B cell (primary cell): Measurements from ENCODE around the gene CHD9. TPM values are rescaled to one million over a fixed set of nuclear protein-coding genes. Genes with fewer than 3 reads are reported as not detected.
A peak's percentile ranks its signal among the peaks of the same experiment; 100 is the strongest.

Experiments used
- ATAC-seq: fragments of 200-7000 bp; cut with Tn5 transposase; one replicate; pipeline ENCODE4 v1.10.0; 2021; ENCODE audit warnings: low read depth, mild to moderate bottlenecking, moderate number of reproducible peaks, moderate library complexity
- CTCF ChIA-PET: fragments of 350-600 bp; sonication (Branson Sonifier 250); formaldehyde crosslinking; loops from one replicate; lab custom pipeline; 2021; ENCODE audit warnings: antibody characterized with exemption, inconsistent platforms; lab: Charles Lee
- POLR2A ChIA-PET: fragments of 350-600 bp; sonication (Branson Sonifier 250); formaldehyde crosslinking; loops from one replicate; lab custom pipeline; 2021; ENCODE audit warnings: antibody characterized with exemption; lab: Charles Lee
- DNase-seq: peaks from one replicate; pipeline ENCODE4 v3.0.0; 2013
- H2AFZ ChIP-seq: 2 replicates; pipeline ENCODE4 v1.6.1; 2012; ENCODE audit warnings: mild to moderate bottlenecking, low read depth, low read length; ENCODE audit not compliant: insufficient read depth, poor library complexity, severe bottlenecking
- H3K27ac ChIP-seq, 2 donors: 1 replicate in 1 of 2; 2 replicates in 1 of 2; pipeline ENCODE4 v1.5.1; 2012 to 2013; ENCODE audit warnings: low read length in 2 of 2, mild to moderate bottlenecking in 2 of 2, moderate library complexity in 1 of 2
- H3K27me3 ChIP-seq, 4 experiments: fragments of 200-600 bp in 1 of 4; sonication (generic) in 1 of 4; replicated peaks in 1 of 4; 1 replicate in 2 of 4; 2 replicates in 2 of 4; pipeline versions ENCODE4 v1.6.1 to v1.7.0; 2013 to 2016; ENCODE audit warnings: low read length in 3 of 4, mild to moderate bottlenecking in 2 of 4, mixed read lengths in 1 of 4, moderate library complexity in 1 of 4; ENCODE audit not compliant: insufficient read depth in 4 of 4, control insufficient read depth in 3 of 4; ENCODE audit errors: control extremely low read depth in 1 of 4
- H3K36me3 ChIP-seq, 2 experiments: replicated peaks in 1 of 2; 1 replicate in 1 of 2; 2 replicates in 1 of 2; pipeline versions ENCODE4 v1.6.1 to v1.7.1; 2013; ENCODE audit warnings: low read length in 1 of 2; ENCODE audit not compliant: insufficient read depth in 2 of 2, control insufficient read depth in 1 of 2; ENCODE audit errors: control extremely low read depth in 1 of 2, extremely low read depth in 1 of 2
- H3K4me1 ChIP-seq, 2 donors: fragments of 200-600 bp in 1 of 2; sonication (generic) in 1 of 2; 1 replicate in 1 of 2; 2 replicates in 1 of 2; pipeline versions ENCODE4 v1.5.1 to v1.6.1; 2013 to 2017; ENCODE audit warnings: low read length in 2 of 2; ENCODE audit not compliant: control insufficient read depth in 2 of 2, insufficient read depth in 2 of 2
- H3K4me2 ChIP-seq: replicated peaks from 2 replicates; pipeline ENCODE3; 2012; ENCODE audit warnings: mild to moderate bottlenecking, low read depth, low read length; ENCODE audit not compliant: poor library complexity, severe bottlenecking
- H3K4me3 ChIP-seq, 5 experiments: fragments of 200-600 bp in 1 of 5; sonication (generic) in 1 of 5; 1 replicate in 3 of 5; 2 replicates in 2 of 5; pipeline versions ENCODE4 v1.5.1 to v1.7.0; 2011 to 2016; ENCODE audit warnings: low read length in 4 of 5, mild to moderate bottlenecking in 4 of 5, low read depth in 2 of 5, control low read depth in 1 of 5, moderate library complexity in 1 of 5; ENCODE audit not compliant: insufficient read depth in 1 of 5; ENCODE audit errors: control extremely low read depth in 1 of 5, extremely low read depth in 1 of 5
- H3K79me2 ChIP-seq: fragments of 200-600 bp; sonication (generic); one replicate; pipeline ENCODE4 v1.6.0; 2016; ENCODE audit warnings: low read length; ENCODE audit not compliant: control insufficient read depth, insufficient read depth
- H3K9ac ChIP-seq: fragments of 200-600 bp; sonication (generic); 2 replicates; pipeline ENCODE4 v1.6.1; 2017; ENCODE audit warnings: mild to moderate bottlenecking, low read length, moderate library complexity
- H3K9me3 ChIP-seq, 3 donors: one replicate each; pipeline versions ENCODE4 v1.6.1 to v1.7.1; 2013; ENCODE audit warnings: low read length in 2 of 3; ENCODE audit not compliant: control insufficient read depth in 2 of 3, insufficient read depth in 1 of 3; ENCODE audit errors: control extremely low read depth in 1 of 3
- H4K20me1 ChIP-seq: 2 replicates; pipeline ENCODE4 v1.6.0; 2012; ENCODE audit warnings: mild to moderate bottlenecking, low read length; ENCODE audit not compliant: insufficient read depth, control insufficient read depth, poor library complexity, severe bottlenecking
- H3K27ac Mint-ChIP-seq: one replicate; pipeline ENCODE4 v1.8.0; 2021; ENCODE audit warnings: mixed read lengths
- H3K27me3 Mint-ChIP-seq: one replicate; pipeline ENCODE4 v1.8.0; 2021; ENCODE audit warnings: mixed read lengths
- H3K4me1 Mint-ChIP-seq: one replicate; pipeline ENCODE4 v1.8.0; 2021; ENCODE audit warnings: mixed read lengths
- H3K4me3 Mint-ChIP-seq: one replicate; pipeline ENCODE4 v1.8.0; 2021; ENCODE audit warnings: mixed read lengths
- H3K9me3 Mint-ChIP-seq: one replicate; pipeline ENCODE4 v1.8.0; 2022; ENCODE audit warnings: mixed read lengths; ENCODE audit not compliant: insufficient read depth
- CTCF ChIP-seq: fragments of 200-600 bp; IDR thresholded peaks from one replicate; pipeline ENCODE4 v1.8.0; 2022; ENCODE audit warnings: antibody characterized with exemption, mild to moderate bottlenecking
- EZH2 ChIP-seq: IDR thresholded peaks from 2 replicates; pipeline ENCODE4 v1.6.1; 2012; ENCODE audit warnings: borderline replicate concordance, low read depth, mild to moderate bottlenecking, moderate library complexity, low read length; ENCODE audit not compliant: insufficient read depth, poor library complexity, severe bottlenecking
- WGBS: methylation state at CpG from one replicate; pipeline ENCODE4 v1.1.5; 2013; ENCODE audit warnings: missing lambda C conversion rate; ENCODE audit not compliant: insufficient coverage; 5-methylcytosine and 5-hydroxymethylcytosine counted together
- intact Hi-C: fragments of 100-400 bp; cut with micrococcal nuclease; formaldehyde crosslinking; loops from one replicate; pipeline ENCODE4 v1.10.0; 2022
- polyA plus RNA-seq: library from polyadenylated mRNA; depleted of rRNA; stranded (reverse); fragments of >200 nt; gene quantifications from 2 replicates; pipeline ENCODE4 v1.2.3, GENCODE V29; 2012
- total RNA-seq, 2 donors: library from RNA; stranded (reverse); fragments of 120-200 nt in 1 of 2; gene quantifications; 1 replicate in 1 of 2; 2 replicates in 1 of 2; pipeline versions ENCODE4 v1.2.3 to v1.2.4, GENCODE V29; 2013 to 2022

CHD9 gene
- total and polyA plus RNA-seq, 2 donors (not counting 1 experiment from before 2014, with no cell fraction given) = 12.2 to 102 TPM

GRCh38 chr16:53053967-53054669 lies 673 bp upstream of the CHD9 start:
- Mint-ChIP-seq H3K27me3 (no peaks in the 10 kb centered on the region), H3K4me3 (peak overlapping the region; percentile 98), H3K27ac (peak overlapping the region; percentile 97), H3K9me3 (no peaks in the 10 kb centered on the region), H3K4me1 (peaks cover 35% of the 10 kb centered on the region)
- Histone ChIP-seq H4K20me1 (no peaks in the 10 kb centered on the region), H3K79me2 (peaks cover 47% of the 10 kb centered on the region), H3K4me2 (peak overlapping the region; percentile 89), H3K4me1 (peaks cover 28 to 45% of the 10 kb centered on the region in 2 donors), H3K4me3 (peak overlapping the region in 4 of 5 experiments; percentile 73 to 83 (median 80)), H3K9me3 (no peaks in the 10 kb centered on the region), H2AFZ (peak overlapping the region; percentile 97), H3K27ac (peak overlapping the region in 1 of 2 donors; percentile 82), H3K27me3 (no peaks in the 10 kb centered on the region), H3K36me3 (no peaks in the 10 kb centered on the region), H3K9ac (peak overlapping the region; percentile 79)
- 25% methylated on average over 4 of the region's 13 CpGs for WGBS
- ATAC-seq (peak; percentile 16), DNase-seq (no peak)
- CTCF ChIA-PET = interaction anchor here (0.6 to 4.8 kb wide), 34 partner anchors 10 to 862 kb away, joined by 3 to 111 read pairs (median 6); no protein-coding TSS in a partner anchor
- no peak for TF ChIP-seq CTCF
- no peak for TF ChIP-seq EZH2
- POLR2A ChIA-PET = interaction anchor here (0.6 to 1.2 kb wide), 4 partner anchors 45 to 78 kb away, joined by 3 to 15 read pairs (median 8); no protein-coding TSS in a partner anchor
- intact Hi-C loops = loop anchor here (1.0 to 2.0 kb wide), 3 partner anchors 45 to 381 kb away; no protein-coding TSS in a partner anchor
